CD4-positive, CD25-positive, alpha-beta regulatory T cell (primary cell): ENCODE measurements around the gene CLDN6. TPM values are rescaled to one million over a fixed set of nuclear protein-coding genes. Genes with fewer than 3 reads are reported as not detected.

Experiments
- ATAC-seq, 2 donors: fragments of 150-1000 bp; cut with Tn5 transposase; one replicate each; pipeline ENCODE4 v1.10.0; 2021; ENCODE audit warnings: low read depth in 2 of 2, moderate number of reproducible peaks in 2 of 2, moderate library complexity in 1 of 2
- DNase-seq, 3 donors: peaks; one replicate each; pipeline versions ENCODE4 v3.0.0 to v3.0.0-alpha.2; 2012 to 2022; ENCODE audit warnings: mixed read lengths in 1 of 3
- H3K27ac ChIP-seq: one replicate; pipeline ENCODE4 v1.7.0; 2013; ENCODE audit warnings: mild to moderate bottlenecking, low read length; ENCODE audit not compliant: insufficient read depth, poor library complexity, severe bottlenecking
- H3K27me3 ChIP-seq: one replicate; pipeline ENCODE4 v1.7.0; 2013; ENCODE audit warnings: low read length; ENCODE audit not compliant: control insufficient read depth, insufficient read depth
- H3K36me3 ChIP-seq: one replicate; pipeline ENCODE4 v1.7.0; 2013; ENCODE audit warnings: mild to moderate bottlenecking, low read length, moderate library complexity; ENCODE audit not compliant: control insufficient read depth, insufficient read depth
- H3K4me1 ChIP-seq: 2 replicates; pipeline ENCODE4 v1.7.0; 2013; ENCODE audit warnings: mild to moderate bottlenecking, low read length; ENCODE audit not compliant: insufficient read depth, control insufficient read depth, poor library complexity, severe bottlenecking
- H3K4me3 ChIP-seq: one replicate; pipeline ENCODE4 v1.7.0; 2013; ENCODE audit warnings: low read depth, mild to moderate bottlenecking, low read length, moderate library complexity
- H3K9me3 ChIP-seq, 2 experiments: 1 replicate in 1 of 2; 2 replicates in 1 of 2; pipeline ENCODE4 v1.7.0; 2013; ENCODE audit warnings: low read length in 2 of 2, mild to moderate bottlenecking in 1 of 2, moderate library complexity in 1 of 2; ENCODE audit not compliant: control insufficient read depth in 2 of 2
- H3K27ac Mint-ChIP-seq, 3 donors: one replicate each; pipeline ENCODE4 v1.8.0; 2020 to 2022; ENCODE audit warnings: mild to moderate bottlenecking in 3 of 3, mixed read lengths in 3 of 3, moderate library complexity in 2 of 3
- H3K27me3 Mint-ChIP-seq: one replicate; pipeline ENCODE4 v1.8.0; 2022; ENCODE audit warnings: mild to moderate bottlenecking, mixed read lengths
- H3K36me3 Mint-ChIP-seq: one replicate; pipeline ENCODE4 v1.8.0; 2020; ENCODE audit warnings: mixed read lengths
- H3K4me1 Mint-ChIP-seq, 4 donors: one replicate each; pipeline ENCODE4 v1.8.0; 2020 to 2022; ENCODE audit warnings: mixed read lengths in 4 of 4, mild to moderate bottlenecking in 1 of 4
- H3K4me3 Mint-ChIP-seq, 4 donors: one replicate each; pipeline ENCODE4 v1.8.0; 2020 to 2022; ENCODE audit warnings: mild to moderate bottlenecking in 4 of 4, mixed read lengths in 4 of 4, moderate library complexity in 3 of 4
- H3K9me3 Mint-ChIP-seq, 7 donors: one replicate each; pipeline ENCODE4 v1.8.0; 2020 to 2022; ENCODE audit warnings: mixed read lengths in 7 of 7, mild to moderate bottlenecking in 3 of 7, moderate library complexity in 2 of 7
- polyA plus RNA-seq, 4 donors: library from polyadenylated mRNA; unstranded; fragments of 300-500 nt; fragmentation: Illumina TruSeq; gene quantifications; one replicate each; pipeline ENCODE4 v1.2.3, GENCODE V29; 2021
- total RNA-seq: library from RNA; stranded (reverse); gene quantifications from one replicate; pipeline ENCODE4 v1.2.3, GENCODE V29; 2022

The CLDN6 gene
- total and polyA plus RNA-seq, 5 donors from 2014 or later, result not detected

DNA sequence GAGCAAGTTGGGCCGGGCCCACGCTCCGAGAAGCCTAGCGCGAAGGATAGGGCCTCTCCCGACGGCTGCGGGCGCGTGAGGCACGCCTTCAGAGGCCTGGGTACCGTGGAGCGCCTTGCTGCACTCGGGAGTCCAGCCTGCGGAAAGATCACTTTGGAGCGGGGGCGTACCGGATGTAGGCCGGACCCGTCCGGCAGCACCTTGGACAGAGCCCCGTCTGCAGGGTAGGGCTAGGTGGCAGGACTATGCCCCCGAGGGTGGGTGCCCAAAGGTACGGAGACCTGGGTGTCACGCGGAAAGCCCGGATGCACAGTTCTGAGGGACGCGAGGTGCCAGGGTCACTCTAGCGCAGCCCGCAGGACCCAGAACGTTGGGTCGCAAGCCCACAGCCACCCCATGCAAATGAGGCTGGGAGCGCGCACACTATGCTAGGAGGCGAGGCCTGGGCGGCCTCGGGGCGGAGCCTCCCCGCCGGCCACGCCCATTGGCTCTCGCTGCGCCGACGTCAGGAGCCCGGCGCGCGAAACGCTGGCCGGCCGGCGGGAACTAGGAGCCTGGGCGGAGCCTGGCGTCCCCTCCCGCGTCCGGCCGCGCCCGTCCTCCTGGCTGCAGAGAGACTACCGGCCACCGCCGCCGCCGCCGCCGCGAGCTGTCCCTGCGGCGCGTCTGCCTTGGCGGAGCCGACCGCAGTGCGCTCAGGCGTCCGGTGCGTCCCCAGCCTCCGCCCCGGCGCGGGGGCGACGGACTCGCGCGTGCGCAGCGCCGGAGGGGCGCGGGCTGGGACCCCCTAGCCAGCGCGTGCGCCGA, 49.0 kb downstream of the CLDN6 start, which contains the start of gene PAQR4:
Gene PAQR4, plus strand, starts transcription at position 611 of the 807 bp plus-strand sequence. CDS start 327 bp downstream, outside the sequence.
- Histone ChIP-seq H3K4me1 (peaks cover 62% of the 10 kb centered on the region), H3K27ac (no peak within 1 kb of the TSS), H3K4me3 (peak within 1 kb of the TSS; percentile 7)

DNA sequence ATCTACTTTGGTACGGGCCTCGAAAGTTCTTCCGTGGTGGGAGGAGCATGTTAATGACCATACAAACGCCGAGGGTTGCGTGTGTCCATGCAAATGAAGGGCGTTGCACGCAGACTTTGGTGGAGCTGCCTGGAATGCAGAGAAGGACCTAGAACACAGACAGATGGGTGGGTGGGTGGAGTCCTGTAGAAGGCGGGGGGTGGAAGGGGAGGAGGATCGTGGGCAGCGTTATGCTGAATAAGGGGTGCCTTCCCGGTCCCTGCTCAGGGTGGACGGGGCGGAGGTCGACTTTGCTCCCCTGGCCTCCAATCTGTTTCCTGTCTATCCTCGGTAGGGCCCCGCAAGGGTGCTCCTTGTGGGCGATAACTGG, 49.6 kb downstream of the CLDN6 start:
- ATAC-seq (no peak), DNase-seq (no peak)
- Mint-ChIP-seq H3K27ac (no peak overlapping the region), H3K27me3 (peaks cover 42% of the 10 kb centered on the region), H3K9me3 (peaks cover 0 to 1% (median 0%) of the 10 kb centered on the region in 7 donors), H3K36me3 (no peaks in the 10 kb centered on the region), H3K4me1 (peaks cover 0 to 45% (median 4%) of the 10 kb centered on the region in 4 donors), H3K4me3 (peak overlapping the region; percentile 80 to 87 (median 85))
- no peaks in the 10 kb centered on the region for H3K27me3 ChIP-seq
- H3K4me3 ChIP-seq, result no peak overlapping the region
- H3K27ac ChIP-seq, result no peak overlapping the region
- no peaks in the 10 kb centered on the region for H3K36me3 ChIP-seq
- no peaks in the 10 kb centered on the region for H3K9me3 ChIP-seq
- peaks cover 68% of the 10 kb centered on the region for H3K4me1 ChIP-seq

More for the DNA sequence above, 49.0 kb downstream of the CLDN6 start, which contains the start of gene PAQR4:
- no peaks in the 10 kb centered on the region for H3K27me3 ChIP-seq
- H3K9me3 Mint-ChIP-seq, result peaks cover 0 to 1% (median 0%) of the 10 kb centered on the region in 7 donors
- peak; percentile 68 to 87 (median 75) for DNase-seq
- H3K27me3 Mint-ChIP-seq, result peaks cover 37% of the 10 kb centered on the region
- H3K4me1 Mint-ChIP-seq, result peaks cover 0 to 42% (median 4%) of the 10 kb centered on the region in 4 donors
- H3K9me3 ChIP-seq, result no peaks in the 10 kb centered on the region
- H3K36me3 Mint-ChIP-seq, result no peaks in the 10 kb centered on the region
- H3K27ac Mint-ChIP-seq, result no peak within 1 kb of the TSS
- peak within 1 kb of the TSS; percentile 80 to 87 (median 86) for H3K4me3 Mint-ChIP-seq
- peak; percentile 75 to 78 for ATAC-seq
- H3K36me3 ChIP-seq, result no peaks in the 10 kb centered on the region

DNA sequence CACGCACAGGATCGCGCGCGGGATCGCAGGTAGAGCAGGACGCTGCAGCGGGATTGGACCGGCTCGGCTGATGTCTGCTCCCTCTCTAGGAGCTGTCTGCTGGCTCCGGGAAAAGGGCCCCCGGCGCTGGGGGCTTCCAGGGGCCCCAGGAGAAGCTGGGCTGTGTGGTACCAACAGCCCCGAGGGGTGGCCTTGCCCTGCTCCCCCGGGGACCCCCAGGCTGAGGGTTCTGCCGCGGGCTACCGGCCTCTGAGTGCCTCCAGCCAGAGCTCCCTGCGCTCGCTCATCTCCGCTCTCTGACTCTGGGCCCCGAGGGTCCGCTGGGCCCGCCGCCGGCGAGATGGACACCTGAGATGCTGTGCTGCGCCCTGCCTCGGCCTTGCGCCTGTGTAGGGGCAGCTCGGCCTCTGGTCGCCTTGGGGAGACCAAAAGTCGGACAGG, 50.2 kb downstream of the CLDN6 start:
- no peak overlapping the region for H3K27ac ChIP-seq
- no peak overlapping the region for H3K4me3 ChIP-seq
- H3K9me3 ChIP-seq, result no peaks in the 10 kb centered on the region
- peak overlapping the region; percentile 68 to 87 (median 82) for H3K4me3 Mint-ChIP-seq
- no peak for DNase-seq
- no peaks in the 10 kb centered on the region for H3K36me3 ChIP-seq
- H3K27ac Mint-ChIP-seq, result no peak overlapping the region
- peaks cover 74% of the 10 kb centered on the region for H3K4me1 ChIP-seq
- H3K9me3 Mint-ChIP-seq, result peaks cover 0 to 1% (median 0%) of the 10 kb centered on the region in 7 donors
- H3K4me1 Mint-ChIP-seq, result peaks cover 0 to 48% (median 4%) of the 10 kb centered on the region in 4 donors
- H3K27me3 Mint-ChIP-seq, result peaks cover 42% of the 10 kb centered on the region
- ATAC-seq, result no peak
- no peaks in the 10 kb centered on the region for H3K36me3 Mint-ChIP-seq
- H3K27me3 ChIP-seq, result no peaks in the 10 kb centered on the region

DNA sequence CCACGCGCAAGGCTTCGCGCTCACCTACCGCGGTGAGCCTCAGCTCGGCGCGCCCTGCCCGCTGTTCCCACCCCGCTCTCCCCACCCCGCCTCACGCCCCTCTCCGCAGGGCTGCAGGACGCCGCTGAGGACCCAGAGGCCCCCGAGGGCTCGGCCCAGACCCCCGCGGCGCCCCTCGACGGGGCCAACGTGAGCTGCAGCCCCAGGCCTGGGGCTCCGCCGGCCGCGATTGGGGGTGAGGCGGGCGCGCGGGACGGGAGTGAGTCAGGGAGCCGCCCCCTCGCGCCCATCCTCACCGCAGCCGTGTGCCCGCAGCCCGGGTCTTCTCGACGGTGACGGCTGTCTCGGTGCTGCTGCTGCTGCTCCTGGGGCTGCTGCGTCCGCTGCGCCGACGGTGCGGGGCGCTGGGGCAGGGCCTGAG, 50.8 kb downstream of the CLDN6 start:
- no peak overlapping the region for H3K27ac Mint-ChIP-seq

DNA sequence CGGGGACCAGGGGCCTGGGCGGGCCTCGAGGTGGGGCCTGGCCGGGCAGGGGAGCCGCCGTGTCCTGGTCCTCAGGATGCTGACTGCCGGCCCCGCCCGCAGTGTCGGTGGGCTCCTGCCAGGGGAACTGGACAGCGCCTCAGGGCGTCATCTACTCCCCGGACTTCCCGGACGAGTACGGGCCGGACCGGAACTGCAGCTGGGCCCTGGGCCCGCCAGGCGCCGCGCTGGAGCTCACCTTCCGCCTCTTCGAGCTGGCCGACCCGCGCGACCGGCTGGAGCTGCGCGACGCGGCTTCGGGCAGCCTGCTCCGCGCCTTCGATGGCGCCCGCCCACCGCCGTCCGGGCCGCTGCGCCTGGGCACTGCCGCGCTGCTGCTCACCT, 51.2 kb downstream of the CLDN6 start:
- no peak overlapping the region for H3K27ac ChIP-seq
- H3K27ac Mint-ChIP-seq, result no peak overlapping the region
- peaks cover 0 to 1% (median 0%) of the 10 kb centered on the region in 7 donors for H3K9me3 Mint-ChIP-seq
- H3K4me3 ChIP-seq, result no peak overlapping the region
- H3K36me3 ChIP-seq, result no peaks in the 10 kb centered on the region
- H3K27me3 ChIP-seq, result peaks cover 3% of the 10 kb centered on the region
- no peak overlapping the region for H3K4me3 Mint-ChIP-seq
- no peaks in the 10 kb centered on the region for H3K9me3 ChIP-seq
- no peak for ATAC-seq
- H3K4me1 Mint-ChIP-seq, result peaks cover 0 to 52% (median 6%) of the 10 kb centered on the region in 4 donors
- no peak for DNase-seq
- no peaks in the 10 kb centered on the region for H3K36me3 Mint-ChIP-seq
- peaks cover 43% of the 10 kb centered on the region for H3K27me3 Mint-ChIP-seq
- H3K4me1 ChIP-seq, result peaks cover 81% of the 10 kb centered on the region

More for the DNA sequence above, 50.8 kb downstream of the CLDN6 start:
- H3K9me3 Mint-ChIP-seq, result peaks cover 0 to 1% (median 0%) of the 10 kb centered on the region in 7 donors
- H3K27me3 ChIP-seq, result no peaks in the 10 kb centered on the region
- H3K4me3 Mint-ChIP-seq, result peak overlapping the region in 1 of 4 donors; percentile 24
- ATAC-seq (no peak), DNase-seq (no peak)
- no peak overlapping the region for H3K4me3 ChIP-seq
- H3K36me3 ChIP-seq, result no peaks in the 10 kb centered on the region
- peaks cover 43% of the 10 kb centered on the region for H3K27me3 Mint-ChIP-seq
- no peaks in the 10 kb centered on the region for H3K9me3 ChIP-seq
- no peak overlapping the region for H3K27ac ChIP-seq
- no peaks in the 10 kb centered on the region for H3K36me3 Mint-ChIP-seq
- H3K4me1 Mint-ChIP-seq, result peaks cover 0 to 51% (median 4%) of the 10 kb centered on the region in 4 donors
- peaks cover 78% of the 10 kb centered on the region for H3K4me1 ChIP-seq

DNA sequence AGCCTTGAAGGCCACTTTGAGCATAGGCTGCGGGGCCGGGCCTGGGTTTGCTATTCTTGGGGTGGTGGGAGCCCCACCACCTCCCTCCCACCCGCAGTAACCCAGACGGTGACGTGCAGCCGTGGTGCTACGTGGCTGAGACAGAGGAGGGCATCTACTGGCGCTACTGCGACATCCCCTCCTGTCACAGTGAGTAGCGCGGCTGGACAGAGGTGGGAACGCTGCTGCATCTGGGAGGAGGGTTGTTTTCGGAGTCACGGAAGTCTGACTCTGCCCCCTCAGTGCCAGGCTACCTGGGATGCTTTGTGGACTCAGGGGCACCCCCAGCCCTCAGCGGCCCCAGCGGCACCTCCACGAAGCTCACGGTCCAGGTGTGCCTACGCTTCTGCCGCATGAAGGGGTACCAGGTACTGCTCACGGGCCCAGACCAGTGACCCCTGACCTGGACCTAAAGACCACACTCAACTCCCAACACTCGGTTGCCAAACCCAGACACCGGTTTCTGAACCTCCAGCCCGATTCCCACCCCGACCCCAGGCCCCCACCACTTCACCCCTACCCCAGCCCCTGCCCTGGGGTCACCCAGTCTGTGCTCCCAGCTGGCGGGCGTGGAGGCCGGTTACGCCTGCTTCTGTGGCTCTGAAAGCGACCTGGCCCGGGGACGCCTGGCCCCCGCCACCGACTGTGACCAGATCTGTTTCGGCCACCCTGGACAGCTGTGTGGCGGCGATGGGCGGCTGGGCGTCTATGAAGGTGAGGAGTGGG, 51.8 kb downstream of the CLDN6 start:
- Histone ChIP-seq H3K9me3 (no peaks in the 10 kb centered on the region), H3K4me3 (no peak overlapping the region), H3K27ac (no peak overlapping the region), H3K36me3 (no peaks in the 10 kb centered on the region), H3K27me3 (peaks cover 3% of the 10 kb centered on the region), H3K4me1 (peaks cover 81% of the 10 kb centered on the region)
- ATAC-seq (no peak), DNase-seq (no peak)
- H3K4me3 Mint-ChIP-seq, result peak overlapping the region; percentile 19 to 69 (median 52)
- H3K9me3 Mint-ChIP-seq, result peaks cover 0 to 1% (median 0%) of the 10 kb centered on the region in 7 donors
- H3K27me3 Mint-ChIP-seq, result peaks cover 45% of the 10 kb centered on the region
- no peak overlapping the region for H3K27ac Mint-ChIP-seq
- peaks cover 0 to 54% (median 8%) of the 10 kb centered on the region in 4 donors for H3K4me1 Mint-ChIP-seq
- no peaks in the 10 kb centered on the region for H3K36me3 Mint-ChIP-seq
